GM18505 (cell line): ENCODE data around the gene E2F2.
"Not testable (repeated sequence)": the region's sequence is repeated elsewhere in the genome, so short reads cannot be mapped to it uniquely, and the experiment has no call there.

Source experiments
- ATAC-seq: cut with Tn5 transposase; IDR thresholded peaks from one replicate; pipeline ENCODE4 v1.9.1; 2021; ENCODE audit not compliant: unreplicated experiment
- POLR2A ChIP-seq: IDR thresholded peaks from 4 replicates; pipeline ENCODE4 v1.6.1; 2011; ENCODE audit warnings: borderline replicate concordance; ENCODE audit not compliant: insufficient read depth, insufficient read length; ENCODE audit errors: extremely low read depth

E2F2 gene

DNA sequence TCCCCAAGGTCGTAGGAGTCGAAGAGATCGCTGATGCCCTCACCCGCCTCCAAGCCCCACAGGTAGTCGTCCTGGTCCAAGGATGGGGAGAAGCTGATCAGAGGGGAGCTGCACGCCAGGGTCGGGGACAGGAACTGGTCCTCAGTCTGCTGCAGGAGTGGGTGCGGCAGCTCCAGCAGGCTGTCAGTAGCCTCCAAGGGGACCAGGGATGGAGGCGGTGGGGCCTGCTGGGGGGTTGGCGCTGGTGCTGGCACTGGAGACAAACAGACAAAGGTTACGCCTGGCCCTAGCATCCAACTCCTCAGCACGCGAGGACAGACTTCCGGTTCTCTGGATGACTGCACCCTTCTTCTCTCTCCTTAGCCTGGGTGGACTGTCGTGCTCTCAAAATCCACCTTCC lies 21.1 kb downstream of the E2F2 start:
- TF ChIP-seq POLR2A, result no peak
- no peak for ATAC-seq

DNA sequence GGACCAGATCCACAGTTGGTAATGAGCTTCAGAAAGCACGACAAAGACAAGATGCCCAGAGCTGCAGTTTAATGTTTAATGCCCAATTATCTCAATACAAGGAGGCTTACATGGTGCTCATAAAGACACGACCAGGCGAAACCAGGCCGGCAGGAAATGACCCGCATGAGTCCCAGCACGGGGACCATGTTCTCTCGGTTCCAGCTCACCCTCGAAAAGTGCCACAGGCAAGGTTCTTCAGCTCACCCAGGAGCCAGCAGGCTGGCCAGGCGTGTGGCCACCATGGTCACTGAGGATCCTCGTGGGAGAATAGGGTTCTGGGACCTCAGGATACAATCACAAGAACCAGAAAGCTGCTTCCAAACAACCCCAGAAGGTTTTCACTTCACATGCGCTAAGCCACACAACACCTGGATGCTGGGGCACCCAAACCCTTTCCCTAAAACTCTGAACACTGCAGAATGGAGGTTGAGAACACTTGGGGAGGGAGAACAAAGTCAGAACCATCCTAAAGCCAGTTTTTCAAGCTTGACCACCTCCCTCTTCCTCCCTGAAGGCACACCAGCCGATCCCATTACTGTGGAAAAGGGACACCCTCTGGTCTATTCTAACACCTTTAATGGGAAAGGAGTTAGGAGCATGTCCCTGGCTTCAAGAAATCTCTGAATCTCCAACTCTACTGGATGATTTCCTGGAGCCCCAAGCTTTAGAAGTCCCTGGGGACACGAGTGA lies 24.5 kb downstream of the E2F2 start:
- TF ChIP-seq POLR2A, result no peak

DNA sequence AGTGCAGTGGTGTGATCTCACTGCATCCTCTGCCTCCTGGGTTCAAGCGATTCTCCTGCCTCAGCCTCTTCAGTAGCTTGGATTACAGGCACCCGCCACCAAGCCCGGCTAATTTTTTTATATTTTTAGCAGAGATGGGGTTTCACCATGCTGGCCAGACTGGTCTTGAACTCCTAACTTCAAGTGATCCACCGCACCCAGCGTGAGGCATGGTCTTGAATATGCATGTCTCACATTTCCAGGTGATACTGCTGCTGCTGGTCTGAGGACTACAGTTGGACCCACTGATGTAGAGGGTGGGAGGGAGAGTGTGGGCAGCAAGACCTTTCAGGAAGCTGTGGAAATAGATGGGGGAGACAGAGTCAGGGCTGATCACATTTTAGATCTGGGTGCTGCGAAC lies 25.2 kb downstream of the E2F2 start:
- no peak for ATAC-seq
- TF ChIP-seq POLR2A, result no peak

More for the DNA sequence above, 24.5 kb downstream of the E2F2 start:
- ATAC-seq, result no peak

DNA sequence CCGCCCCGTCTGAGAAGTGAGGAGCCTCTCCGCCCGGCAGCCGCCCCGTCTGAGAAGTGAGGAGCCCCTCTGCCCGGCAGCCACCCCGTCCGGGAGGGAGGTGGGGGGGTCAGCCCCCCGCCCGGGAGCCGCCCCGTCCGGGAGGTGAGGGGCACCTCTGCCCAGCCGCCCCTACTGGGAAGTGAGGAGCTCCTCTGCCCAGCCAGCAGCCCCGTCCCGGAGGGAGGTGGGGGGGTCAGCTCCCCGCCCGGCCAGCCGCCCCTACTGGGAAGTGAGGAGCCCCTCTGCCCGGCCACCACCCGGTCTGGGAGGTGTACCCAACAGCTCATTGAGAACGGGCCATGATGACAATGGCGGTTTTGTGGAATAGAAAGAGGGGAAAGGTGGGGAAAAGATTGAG lies 26.9 kb downstream of the E2F2 start:
- ATAC-seq, result not testable (repeated sequence)

DNA sequence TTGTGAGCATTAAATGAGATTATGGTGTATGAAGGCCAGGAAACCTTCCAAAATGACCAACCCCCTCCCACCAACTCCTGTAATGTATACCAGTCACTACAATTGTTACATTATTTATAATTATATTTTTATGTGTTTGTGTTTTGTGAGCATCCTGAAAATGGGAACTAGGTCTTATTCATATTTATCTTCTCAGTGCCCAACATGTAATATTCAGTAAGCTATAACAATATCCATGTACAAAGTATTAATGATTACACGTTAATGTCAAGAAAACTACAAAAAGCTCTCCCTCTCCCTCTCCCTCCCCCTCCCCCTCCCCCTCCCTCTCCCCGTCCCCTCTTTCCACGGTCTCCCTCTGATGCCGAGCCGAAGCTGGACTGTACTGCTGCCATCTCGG lies 28.1 kb downstream of the E2F2 start:
- TF ChIP-seq POLR2A, result no peak
- ATAC-seq, result no peak

DNA sequence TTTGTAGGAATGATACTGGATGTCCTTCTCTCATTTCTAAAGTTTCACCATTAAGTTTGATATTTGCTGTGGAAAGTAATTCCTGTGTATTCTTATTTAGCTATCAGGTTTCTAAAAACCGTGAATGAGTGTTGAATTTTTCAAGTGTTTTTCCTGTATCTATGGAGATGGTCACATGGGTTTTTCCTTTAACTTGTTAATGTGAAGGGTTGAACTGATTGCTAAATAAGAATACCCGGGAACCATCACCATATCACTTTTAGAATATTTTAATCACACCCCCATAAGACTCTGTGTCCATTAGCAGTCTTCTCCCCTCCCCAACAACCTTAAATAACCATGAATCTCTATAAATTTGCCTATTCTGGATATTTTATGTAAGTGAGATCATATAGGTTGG lies 30.6 kb downstream of the E2F2 start:
- no peak for ATAC-seq
- TF ChIP-seq POLR2A, result no peak

DNA sequence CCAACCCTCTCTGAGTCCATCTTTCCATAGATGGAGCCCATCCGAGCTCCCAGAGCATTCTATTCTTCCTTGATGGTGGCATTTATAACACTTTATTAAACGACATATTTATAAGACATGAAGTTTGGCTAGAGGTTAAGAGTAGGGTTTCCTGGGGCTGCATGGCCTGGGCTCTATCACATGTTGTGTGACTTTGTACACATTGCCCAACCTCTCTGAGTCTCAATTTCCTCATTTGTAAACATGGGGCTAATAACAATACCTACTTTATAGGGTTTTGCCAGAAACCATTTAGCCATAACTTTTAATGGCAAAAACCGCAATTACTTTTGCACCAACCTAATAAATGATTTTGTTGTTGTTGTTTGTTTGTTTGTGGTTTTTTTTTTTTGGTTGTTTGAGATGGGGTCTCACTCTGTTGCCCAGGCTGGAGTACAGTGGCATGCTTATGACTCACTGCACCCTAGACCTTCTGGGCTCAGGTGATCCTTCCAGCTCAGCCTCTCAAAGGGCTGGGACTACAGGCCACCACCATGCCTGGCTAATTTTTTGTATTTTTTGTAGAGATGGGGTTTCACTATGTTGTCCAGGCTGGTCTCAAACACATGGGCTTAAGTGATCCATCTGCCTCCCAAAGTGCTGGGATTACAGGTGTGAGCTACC lies 33.1 kb downstream of the E2F2 start:
- no peak for ATAC-seq
- TF ChIP-seq POLR2A, result no peak

DNA sequence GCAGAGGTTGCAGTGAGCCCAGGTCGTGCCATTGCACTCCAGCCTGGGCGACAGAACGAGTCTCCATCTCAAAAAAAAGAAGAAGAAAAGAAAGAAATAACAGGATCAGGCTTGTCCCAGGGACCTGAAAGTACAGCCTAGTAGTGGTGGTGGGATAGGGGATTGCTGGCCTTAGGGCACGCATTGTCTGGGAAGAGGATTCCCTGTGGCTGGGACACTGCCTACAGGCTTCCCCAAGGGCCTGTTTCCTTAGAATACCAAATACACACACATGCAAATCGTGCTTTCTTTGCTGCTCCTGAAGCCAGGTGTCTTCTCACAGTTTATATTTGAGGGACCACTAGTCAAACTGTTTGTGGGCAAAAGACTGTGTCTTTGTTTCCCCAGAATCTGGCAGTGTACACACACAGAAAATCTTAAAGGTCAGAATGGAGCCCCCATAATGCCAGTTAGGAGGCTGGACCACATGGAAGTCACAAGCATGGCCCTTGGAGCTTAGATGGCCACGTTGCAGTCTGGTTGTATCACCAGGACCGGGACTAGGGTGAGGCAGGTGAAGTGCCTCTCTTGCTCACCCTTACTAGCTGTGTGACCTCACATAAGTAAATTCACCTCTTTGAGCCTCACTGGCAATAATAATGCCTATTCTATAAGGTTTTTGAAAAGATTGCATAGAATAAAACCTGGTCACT lies 34.4 kb downstream of the E2F2 start:
- no peak for TF ChIP-seq POLR2A
- no peak for ATAC-seq

DNA sequence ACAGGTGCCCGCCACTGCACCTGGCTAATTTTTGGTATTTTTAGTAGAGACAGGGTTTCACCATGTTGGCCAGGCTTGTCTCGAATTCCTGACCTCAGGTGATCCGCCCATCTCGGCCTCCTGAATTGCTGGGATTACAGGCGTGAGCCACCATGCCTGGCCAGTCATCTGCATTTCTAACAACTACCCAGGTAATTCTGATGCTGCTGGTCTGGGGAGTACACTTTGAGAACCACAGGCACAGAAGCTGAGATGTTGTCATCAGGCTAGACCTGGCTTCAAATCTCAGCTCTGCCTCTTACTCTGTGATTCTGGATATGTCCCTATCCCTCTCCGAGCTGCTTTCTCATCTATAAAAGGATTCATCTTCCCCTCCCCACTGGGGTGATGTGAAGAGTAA lies 36.2 kb downstream of the E2F2 start:
- ATAC-seq, result not testable (repeated sequence)

DNA sequence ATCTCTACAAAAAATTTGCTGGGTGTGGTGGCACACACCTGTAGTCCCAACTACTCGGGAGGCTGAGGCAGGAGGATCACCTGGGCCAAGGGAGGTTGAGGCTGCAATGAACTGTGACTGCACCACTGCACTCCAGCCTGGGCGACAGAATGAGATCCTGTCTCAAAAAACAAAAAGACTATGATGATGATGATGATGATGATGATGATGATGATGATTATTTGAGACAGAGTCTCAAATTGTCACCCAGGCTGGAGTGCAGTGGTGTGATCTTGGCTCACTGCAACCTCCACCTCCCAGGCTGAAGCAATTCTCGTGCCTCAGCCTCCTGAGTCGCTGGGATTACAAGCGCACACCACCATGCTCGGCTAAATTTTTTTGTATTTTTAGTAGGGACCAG lies 38.3 kb downstream of the E2F2 start:
- not testable (repeated sequence) for ATAC-seq

DNA sequence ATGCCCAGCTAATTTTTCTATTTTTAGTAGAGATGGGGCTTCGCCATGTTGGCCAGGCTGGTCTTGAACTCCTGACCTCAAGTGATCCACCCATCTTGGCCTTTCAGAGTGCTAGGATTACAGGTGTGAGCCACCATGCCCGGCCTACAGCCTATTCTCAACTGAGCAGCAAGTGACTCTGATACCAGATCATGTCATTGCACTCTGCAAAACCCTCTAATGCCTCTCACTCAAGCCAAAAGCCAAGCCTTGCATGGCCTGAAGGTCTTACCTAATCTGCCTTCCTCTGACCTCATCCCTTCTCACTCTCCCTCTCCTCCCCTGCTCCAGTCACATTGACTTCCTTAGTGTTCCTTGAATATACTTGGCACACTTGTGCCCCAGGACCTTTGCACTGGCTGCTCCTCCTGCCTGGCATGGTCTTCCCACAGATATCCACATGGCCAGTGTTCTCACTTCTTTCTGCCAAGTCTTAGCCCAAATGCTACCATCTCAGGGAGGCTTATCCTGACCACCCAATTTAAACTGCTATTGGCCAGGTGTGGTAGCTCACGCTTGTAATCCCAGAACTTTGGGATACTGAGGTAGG lies 38.8 kb downstream of the E2F2 start:
- TF ChIP-seq POLR2A, result no peak
- ATAC-seq, result no peak

DNA sequence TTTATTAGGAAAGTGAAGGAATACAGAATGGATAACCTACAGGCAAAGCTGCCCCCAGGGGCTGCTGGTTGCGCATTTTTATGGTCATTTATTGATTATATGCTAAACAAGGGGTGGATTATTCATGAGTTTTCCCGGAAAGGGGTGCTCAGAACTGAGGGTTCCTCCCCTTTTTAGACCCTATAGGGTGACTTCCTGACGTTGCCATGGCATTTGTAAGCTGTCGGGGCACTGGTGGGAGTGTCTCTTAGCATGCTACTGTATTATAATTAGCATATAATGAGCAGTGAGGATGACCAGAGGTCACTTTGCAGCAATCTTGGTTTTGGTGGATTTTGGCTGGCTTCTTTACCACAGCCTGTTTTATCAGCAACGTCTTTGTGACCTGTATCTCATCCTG lies 41.2 kb downstream of the E2F2 start:
- TF ChIP-seq POLR2A, result no peak
- ATAC-seq, result no peak

DNA sequence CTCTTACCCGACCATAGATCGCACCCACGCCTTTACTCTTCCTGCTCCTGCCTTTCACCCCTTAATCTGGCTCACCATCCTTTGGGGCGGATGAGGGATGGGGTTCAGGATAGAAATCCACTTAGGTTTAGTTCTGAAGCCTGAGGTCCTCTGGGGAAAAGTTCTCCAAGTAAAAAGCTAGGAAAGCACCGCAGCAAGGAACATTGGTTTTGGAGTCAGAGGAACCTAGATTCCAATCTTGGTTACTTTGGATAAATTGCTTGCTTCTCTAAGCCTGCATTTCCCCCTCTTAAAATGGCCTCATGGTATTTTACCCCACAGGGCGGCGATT lies 46.1 kb downstream of the E2F2 start:
- ATAC-seq, result no peak
- TF ChIP-seq POLR2A, result no peak

DNA sequence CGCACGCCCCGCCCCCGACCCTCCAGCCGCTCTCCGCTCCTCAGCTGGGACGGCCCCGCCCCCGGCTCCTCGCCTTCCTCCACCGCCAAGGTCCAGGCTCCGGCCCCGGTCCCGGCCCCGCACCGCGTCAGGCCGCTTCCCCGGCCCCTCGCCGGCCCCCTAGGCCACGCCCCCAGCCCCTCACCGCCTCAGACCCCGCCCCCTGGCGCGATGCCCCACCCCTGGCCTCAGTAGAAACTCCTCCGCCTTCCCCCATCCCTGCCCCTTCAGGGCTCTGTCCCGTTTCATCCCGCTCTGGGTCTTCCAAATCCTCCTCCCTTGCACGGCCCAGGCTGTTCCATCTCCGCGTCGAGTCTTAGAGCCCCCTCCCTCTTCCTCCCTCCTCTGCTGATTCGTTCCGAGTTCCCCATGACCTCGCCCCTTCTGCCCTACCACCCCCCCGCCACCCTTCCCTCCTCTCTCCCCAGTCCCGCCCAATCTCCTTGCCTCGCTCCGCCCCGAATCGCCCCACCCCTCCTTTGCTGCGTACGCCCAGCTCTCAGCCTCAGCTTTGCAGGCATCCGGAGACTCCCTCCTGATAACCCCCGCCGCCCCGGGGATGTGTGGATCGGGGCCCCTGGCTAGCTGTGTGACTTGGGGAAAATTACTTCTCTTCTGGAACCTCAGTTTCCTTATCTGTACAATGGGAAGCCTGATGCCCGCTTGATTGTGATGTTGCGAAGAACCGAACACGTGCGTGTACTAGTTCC lies 46.6 kb downstream of the E2F2 start:
- peak; percentile 52 for ATAC-seq
- no peak for TF ChIP-seq POLR2A
